Esophagus muscularis mucosa (tissue), 4 donors: ENCODE results near the gene NRXN2.

Experiments
- CTCF ChIP-seq, 3 experiments: fragments of 200-600 bp in 2 of 3; fragments of 450-650 bp in 1 of 3; sonication (generic) in 2 of 3; IDR thresholded peaks; one replicate each; pipeline ENCODE4 v1.5.1; 2017 to 2019; ENCODE audit warnings: antibody characterized with exemption in 3 of 3, mild to moderate bottlenecking in 2 of 3, moderate library complexity in 1 of 3
- EP300 ChIP-seq: sonication (generic); formaldehyde crosslinking; IDR thresholded peaks from one replicate; pipeline ENCODE4 v1.6.1; 2017; ENCODE audit warnings: antibody characterized with exemption
- POLR2A ChIP-seq: fragments of 450-650 bp; IDR thresholded peaks from one replicate; pipeline ENCODE4 v1.6.1; 2017; ENCODE audit warnings: antibody characterized with exemption, moderate library complexity, mild to moderate bottlenecking, low read depth
- POLR2AphosphoS5 ChIP-seq, 2 donors: sonication (generic); formaldehyde crosslinking; IDR thresholded peaks; one replicate each; pipeline ENCODE4 v1.6.1; 2017; ENCODE audit warnings: antibody characterized with exemption in 2 of 2

GRCh38 chr11:64568584-64569140 lies 154.3 kb downstream of the NRXN2 start:
- TF ChIP-seq POLR2A, result no peak
- TF ChIP-seq CTCF (IDR thresholded peaks at IDR 0.05), result no peak
- TF ChIP-seq EP300, result no peak
- no peak for TF ChIP-seq POLR2AphosphoS5 (IDR thresholded peaks at IDR 0.05)
